Upper lobe of right lung (tissue), 1 donor: ENCODE measurements around the gene GP1BB. TPM values are rescaled to one million over a fixed set of nuclear protein-coding genes. Genes with fewer than 3 reads are reported as not detected.

Experiments
- ATAC-seq: fragments of 200-7000 bp; cut with Tn5 transposase; one replicate; pipeline ENCODE4 v1.9.1; 2020; ENCODE audit warnings: mild to moderate bottlenecking, moderate library complexity
- DNase-seq: peaks from one replicate; pipeline ENCODE4 v3.0.0-alpha.2; 2020
- H3K27ac ChIP-seq: fragments of 200-600 bp; one replicate; pipeline ENCODE4 v1.8.0; 2022
- H3K27me3 ChIP-seq: fragments of 200-600 bp; one replicate; pipeline ENCODE4 v1.8.0; 2022; ENCODE audit warnings: mild to moderate bottlenecking
- H3K36me3 ChIP-seq: fragments of 200-600 bp; one replicate; pipeline ENCODE4 v1.8.0; 2022
- H3K4me1 ChIP-seq: fragments of 200-600 bp; one replicate; pipeline ENCODE4 v1.8.0; 2022
- H3K4me3 ChIP-seq: fragments of 200-600 bp; one replicate; pipeline ENCODE4 v1.8.0; 2022; ENCODE audit warnings: mild to moderate bottlenecking
- H3K9me3 ChIP-seq: fragments of 200-600 bp; one replicate; pipeline ENCODE4 v1.8.0; 2022
- intact Hi-C: fragments of 100-400 bp; cut with DNase I; formaldehyde crosslinking; loops from one replicate; pipeline ENCODE4 v1.11.0; 2022
- total RNA-seq: library from RNA; stranded (reverse); fragmentation: NEBNext Ultra II Directional; extraction: Animal tissue kit (Norgen Biotek cat#: 25700); gene quantifications from one replicate; pipeline ENCODE4 v1.2.1, GENCODE V29; 2021
- TF ChIP-seq, protein P1 (sequence below): fragments of 200-600 bp; IDR thresholded peaks from one replicate; pipeline ENCODE4 v1.8.0; 2022; ENCODE audit warnings: antibody characterized with exemption
- donor health status: DM: no; HTN: yes; CAD: no; lungs with severe emphysema.

Gene GP1BB
- total RNA-seq, 1 donor from 2014 or later = 1.3 TPM

DNA sequence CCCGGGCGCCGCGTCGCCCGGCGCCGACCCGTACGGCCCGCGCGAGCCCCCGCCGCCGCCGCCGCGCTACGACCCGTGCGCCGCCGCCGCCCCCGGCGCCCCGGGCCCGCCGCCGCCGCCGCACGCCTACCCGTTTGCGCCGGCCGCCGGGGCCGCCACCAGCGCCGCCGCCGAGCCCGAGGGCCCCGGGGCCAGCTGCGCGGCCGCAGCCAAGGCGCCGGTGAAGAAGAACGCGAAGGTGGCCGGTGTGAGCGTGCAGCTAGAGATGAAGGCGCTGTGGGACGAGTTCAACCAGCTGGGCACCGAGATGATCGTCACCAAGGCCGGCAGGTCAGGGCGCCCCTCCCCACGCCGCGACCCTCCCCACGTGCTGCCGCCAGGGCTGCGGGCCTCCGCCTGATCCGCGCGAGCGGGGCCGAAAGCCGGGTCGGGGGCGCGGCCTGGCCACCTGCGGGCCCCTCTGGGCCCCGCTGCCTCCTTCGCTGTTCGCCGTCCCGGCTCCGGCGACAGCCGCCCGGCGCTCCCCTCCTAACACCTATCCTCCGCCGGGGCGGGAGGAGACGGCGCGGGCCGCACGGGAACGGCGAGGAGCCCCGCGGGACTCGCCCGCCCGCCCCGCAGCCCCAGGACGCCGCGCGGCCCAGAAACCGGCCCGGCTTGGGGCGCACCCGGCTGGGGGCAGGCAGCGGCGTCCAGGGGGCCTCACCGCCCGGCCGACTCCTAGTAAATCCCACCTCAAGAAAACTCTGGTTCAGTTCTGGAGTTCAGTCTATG, 37.8 kb downstream of the GP1BB start:
- ATAC-seq = no peak
- intact Hi-C loops = no loop called here
- H3K4me3 ChIP-seq = no peak overlapping the region

DNA sequence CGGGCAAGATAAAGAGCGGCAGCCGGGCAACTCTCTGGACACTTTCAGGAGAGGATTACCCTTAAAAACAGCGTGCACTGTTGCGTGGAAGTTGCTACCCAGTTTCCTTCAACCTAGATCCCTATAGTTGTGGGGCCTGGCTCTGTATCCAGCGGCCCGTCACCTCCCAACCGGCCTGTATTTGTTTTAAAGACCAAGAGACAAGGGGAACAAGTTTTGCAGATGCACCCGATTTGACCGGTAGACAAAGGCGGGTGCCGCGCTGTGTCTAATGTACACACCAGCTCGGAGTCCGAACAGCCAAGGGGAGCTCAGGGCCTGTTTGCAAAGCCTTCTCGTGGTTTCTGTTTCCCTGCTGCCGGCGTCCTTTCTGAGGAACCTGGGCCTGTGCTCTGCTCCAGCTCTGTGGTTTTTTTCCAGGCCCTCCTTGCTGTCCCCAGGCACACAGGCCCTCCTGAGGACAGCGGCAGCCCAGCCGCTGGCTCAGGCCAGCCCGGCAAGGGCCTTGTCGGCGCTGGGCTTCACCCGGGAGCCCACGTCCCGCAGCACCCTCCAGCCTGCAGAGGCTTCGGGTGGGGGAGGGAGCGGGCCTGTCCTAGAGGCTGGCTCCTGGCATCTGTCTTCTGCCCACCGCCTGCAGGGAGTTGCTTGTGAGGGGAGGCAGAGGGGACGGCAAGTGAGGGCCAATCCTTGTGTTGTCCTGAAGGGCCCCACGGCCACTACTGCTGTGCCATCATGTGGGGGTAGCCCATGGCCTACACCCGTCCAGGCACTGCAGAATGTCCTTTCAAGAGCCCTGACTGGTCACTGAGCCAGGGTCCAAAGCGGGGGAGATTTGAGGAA, 38.6 kb downstream of the GP1BB start:
- H3K27ac ChIP-seq = no peak overlapping the region
- TF ChIP-seq, protein P1, sequence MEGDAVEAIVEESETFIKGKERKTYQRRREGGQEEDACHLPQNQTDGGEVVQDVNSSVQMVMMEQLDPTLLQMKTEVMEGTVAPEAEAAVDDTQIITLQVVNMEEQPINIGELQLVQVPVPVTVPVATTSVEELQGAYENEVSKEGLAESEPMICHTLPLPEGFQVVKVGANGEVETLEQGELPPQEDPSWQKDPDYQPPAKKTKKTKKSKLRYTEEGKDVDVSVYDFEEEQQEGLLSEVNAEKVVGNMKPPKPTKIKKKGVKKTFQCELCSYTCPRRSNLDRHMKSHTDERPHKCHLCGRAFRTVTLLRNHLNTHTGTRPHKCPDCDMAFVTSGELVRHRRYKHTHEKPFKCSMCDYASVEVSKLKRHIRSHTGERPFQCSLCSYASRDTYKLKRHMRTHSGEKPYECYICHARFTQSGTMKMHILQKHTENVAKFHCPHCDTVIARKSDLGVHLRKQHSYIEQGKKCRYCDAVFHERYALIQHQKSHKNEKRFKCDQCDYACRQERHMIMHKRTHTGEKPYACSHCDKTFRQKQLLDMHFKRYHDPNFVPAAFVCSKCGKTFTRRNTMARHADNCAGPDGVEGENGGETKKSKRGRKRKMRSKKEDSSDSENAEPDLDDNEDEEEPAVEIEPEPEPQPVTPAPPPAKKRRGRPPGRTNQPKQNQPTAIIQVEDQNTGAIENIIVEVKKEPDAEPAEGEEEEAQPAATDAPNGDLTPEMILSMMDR = no peak
- no peak for DNase-seq
- intact Hi-C loops = no loop called here
- no peaks in the 10 kb centered on the region for H3K36me3 ChIP-seq
- peaks cover 85% of the 10 kb centered on the region for H3K27me3 ChIP-seq
- peaks cover 17% of the 10 kb centered on the region for H3K4me1 ChIP-seq
- H3K4me3 ChIP-seq = no peak overlapping the region
- ATAC-seq = no peak
- H3K9me3 ChIP-seq = no peaks in the 10 kb centered on the region

More for the DNA sequence above, 37.8 kb downstream of the GP1BB start:
- no peak overlapping the region for H3K27ac ChIP-seq
- TF ChIP-seq, protein P1 = no peak
- peaks cover 86% of the 10 kb centered on the region for H3K27me3 ChIP-seq
- peaks cover 21% of the 10 kb centered on the region for H3K4me1 ChIP-seq
- H3K36me3 ChIP-seq = no peaks in the 10 kb centered on the region
- no peaks in the 10 kb centered on the region for H3K9me3 ChIP-seq
- DNase-seq = no peak

DNA sequence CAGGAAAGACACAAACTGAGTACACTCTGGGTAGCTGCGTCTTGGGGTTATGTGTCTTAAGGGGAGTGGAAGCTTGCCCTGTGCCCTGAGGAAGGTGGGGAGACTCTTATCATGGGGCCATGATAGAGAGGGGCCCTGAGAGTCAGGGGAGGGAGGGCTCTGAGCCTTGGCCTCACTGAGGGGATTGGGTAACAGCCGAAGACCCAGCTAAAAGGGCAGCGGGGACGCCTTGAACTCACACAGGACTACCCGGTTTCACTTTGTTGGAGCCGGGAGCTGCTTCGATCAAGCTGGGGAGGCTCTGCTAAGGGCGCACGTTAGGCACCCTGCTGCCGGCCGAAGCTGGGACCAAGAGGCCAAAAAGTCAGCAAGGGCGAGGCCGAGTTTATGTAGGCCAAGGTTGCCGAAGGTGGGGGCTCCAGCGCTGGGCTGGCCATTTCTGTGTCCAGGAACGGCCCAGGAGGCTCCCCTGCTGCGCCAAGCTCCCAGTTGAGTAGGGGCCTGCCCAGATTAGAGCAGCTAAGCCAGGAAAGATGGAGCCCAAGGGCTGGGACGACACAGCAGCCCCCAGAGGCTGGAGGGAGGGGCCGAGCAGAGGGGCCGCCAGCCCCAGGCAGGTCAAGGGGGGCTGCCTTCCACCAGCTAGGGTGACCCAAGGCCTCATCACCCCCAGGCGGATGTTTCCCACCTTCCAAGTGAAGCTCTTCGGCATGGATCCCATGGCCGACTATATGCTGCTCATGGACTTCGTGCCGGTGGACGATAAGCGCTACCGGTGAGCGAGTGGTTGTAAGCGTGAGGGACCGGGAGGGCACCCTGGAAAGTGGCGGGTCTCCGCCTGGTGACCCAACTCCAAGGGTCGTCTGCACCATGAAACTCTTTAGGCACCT, 39.5 kb downstream of the GP1BB start:
- Histone ChIP-seq H3K27me3 (peaks cover 85% of the 10 kb centered on the region), H3K9me3 (no peaks in the 10 kb centered on the region), H3K4me3 (no peak overlapping the region), H3K36me3 (no peaks in the 10 kb centered on the region), H3K27ac (no peak overlapping the region), H3K4me1 (peaks cover 20% of the 10 kb centered on the region)
- ATAC-seq = no peak
- DNase-seq = no peak
- TF ChIP-seq, protein P1 = no peak
- intact Hi-C loops = no loop called here

DNA sequence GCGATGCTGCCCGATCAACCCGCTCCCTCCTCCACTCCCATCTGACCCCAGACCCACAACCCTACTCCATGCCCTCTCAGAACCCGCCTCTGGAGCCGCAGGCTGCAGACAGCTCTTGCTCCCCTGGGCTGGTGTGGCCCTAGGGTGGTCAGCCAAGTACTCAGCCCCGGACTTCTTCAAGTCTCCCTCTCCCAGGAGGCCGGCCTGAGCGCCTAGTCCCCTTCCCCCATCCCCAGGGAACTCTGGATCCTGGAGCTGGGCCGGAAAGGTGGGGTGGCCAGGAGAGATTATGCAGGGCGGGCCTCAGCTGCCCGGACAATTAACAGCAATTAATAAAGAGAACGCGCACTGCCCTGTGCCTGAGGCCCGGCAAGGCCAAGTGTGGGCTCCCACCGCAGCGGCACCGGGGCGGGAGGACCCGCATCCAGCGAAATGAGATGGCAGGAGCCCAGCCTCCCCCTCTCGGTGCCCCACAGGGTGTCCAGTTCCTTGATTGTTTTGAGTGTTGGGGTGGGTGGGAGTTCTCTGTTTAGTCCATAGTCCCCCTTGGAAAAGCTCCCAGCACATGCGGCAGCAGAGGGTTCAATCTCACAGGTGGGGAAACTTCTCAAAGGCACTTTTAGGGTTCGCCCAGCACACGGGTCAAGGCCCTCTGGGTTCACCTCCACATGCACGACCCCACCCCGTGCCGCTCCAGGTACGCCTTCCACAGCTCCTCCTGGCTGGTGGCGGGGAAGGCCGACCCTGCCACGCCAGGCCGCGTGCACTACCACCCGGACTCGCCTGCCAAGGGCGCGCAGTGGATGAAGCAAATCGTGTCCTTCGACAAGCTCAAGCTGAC, 40.3 kb downstream of the GP1BB start:
- intact Hi-C loops = no loop called here
- Histone ChIP-seq H3K9me3 (no peaks in the 10 kb centered on the region), H3K4me3 (no peak overlapping the region), H3K4me1 (peaks cover 21% of the 10 kb centered on the region), H3K36me3 (no peaks in the 10 kb centered on the region), H3K27ac (no peak overlapping the region), H3K27me3 (peaks cover 87% of the 10 kb centered on the region)
- TF ChIP-seq, protein P1 = no peak
- DNase-seq (no peak), ATAC-seq (no peak)

DNA sequence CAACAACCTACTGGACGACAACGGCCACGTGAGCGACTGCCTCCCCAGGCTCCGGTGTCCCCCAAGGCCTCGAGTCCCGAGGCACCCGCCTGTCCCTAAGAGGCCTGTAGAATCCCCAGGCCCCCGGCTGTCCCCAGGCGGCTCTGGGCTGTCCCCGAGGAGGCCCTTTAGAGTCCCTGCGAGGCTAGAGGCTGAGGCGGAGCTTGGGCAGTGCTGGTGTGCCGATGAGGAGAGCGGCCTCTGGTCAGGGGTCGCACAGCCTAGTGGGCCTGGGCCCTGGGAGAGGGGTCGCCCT, 40.9 kb downstream of the GP1BB start:
- no peaks in the 10 kb centered on the region for H3K36me3 ChIP-seq
- H3K27ac ChIP-seq = no peak overlapping the region
- ATAC-seq (no peak), DNase-seq (no peak)
- peaks cover 21% of the 10 kb centered on the region for H3K4me1 ChIP-seq
- H3K27me3 ChIP-seq = peaks cover 87% of the 10 kb centered on the region
- H3K9me3 ChIP-seq = no peaks in the 10 kb centered on the region
- H3K4me3 ChIP-seq = no peak overlapping the region
- intact Hi-C loops = no loop called here
- TF ChIP-seq, protein P1 = no peak
